A549 (cell line): ENCODE results near the gene BANF2.

ENCODE experiments used
- EP300 ChIP-seq, 2 experiments: fragments of >200 bp; sonication (Bioruptor Twin); formaldehyde crosslinking; IDR thresholded peaks; 2 replicates in 1 of 2; 3 replicates in 1 of 2; pipeline ENCODE4 v1.6.1; 2016 to 2017
- TF ChIP-seq, protein P1 (sequence below): fragments of >200 bp; sonication (Bioruptor Twin); formaldehyde crosslinking; IDR thresholded peaks from 3 replicates; pipeline ENCODE4 v1.5.1; 2016

GRCh38 chr20:17716331-17716730 is 16.6 kb downstream of the BANF2 start:
- TF ChIP-seq EP300 (IDR thresholded peaks at IDR 0.05): no peak
- TF ChIP-seq, protein P1, sequence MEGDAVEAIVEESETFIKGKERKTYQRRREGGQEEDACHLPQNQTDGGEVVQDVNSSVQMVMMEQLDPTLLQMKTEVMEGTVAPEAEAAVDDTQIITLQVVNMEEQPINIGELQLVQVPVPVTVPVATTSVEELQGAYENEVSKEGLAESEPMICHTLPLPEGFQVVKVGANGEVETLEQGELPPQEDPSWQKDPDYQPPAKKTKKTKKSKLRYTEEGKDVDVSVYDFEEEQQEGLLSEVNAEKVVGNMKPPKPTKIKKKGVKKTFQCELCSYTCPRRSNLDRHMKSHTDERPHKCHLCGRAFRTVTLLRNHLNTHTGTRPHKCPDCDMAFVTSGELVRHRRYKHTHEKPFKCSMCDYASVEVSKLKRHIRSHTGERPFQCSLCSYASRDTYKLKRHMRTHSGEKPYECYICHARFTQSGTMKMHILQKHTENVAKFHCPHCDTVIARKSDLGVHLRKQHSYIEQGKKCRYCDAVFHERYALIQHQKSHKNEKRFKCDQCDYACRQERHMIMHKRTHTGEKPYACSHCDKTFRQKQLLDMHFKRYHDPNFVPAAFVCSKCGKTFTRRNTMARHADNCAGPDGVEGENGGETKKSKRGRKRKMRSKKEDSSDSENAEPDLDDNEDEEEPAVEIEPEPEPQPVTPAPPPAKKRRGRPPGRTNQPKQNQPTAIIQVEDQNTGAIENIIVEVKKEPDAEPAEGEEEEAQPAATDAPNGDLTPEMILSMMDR: no peak
